Nephron (organoid): ENCODE measurements around the gene FBXW10.
A peak's percentile ranks its signal among the peaks of the same experiment; 100 is the strongest.
"Not testable (repeated sequence)": the region's sequence is repeated elsewhere in the genome, so short reads cannot be mapped to it uniquely, and the experiment has no call there.

ENCODE experiments used
- H3K27ac Mint-ChIP-seq, 3 experiments: 2 replicates each; pipeline ENCODE4 v1.8.0; 2020; ENCODE audit warnings: mixed read lengths in 3 of 3, mild to moderate bottlenecking in 2 of 3, moderate library complexity in 1 of 3
- H3K27me3 Mint-ChIP-seq: 2 replicates; pipeline ENCODE4 v1.8.0; 2021; ENCODE audit warnings: low read depth, mild to moderate bottlenecking, moderate library complexity, mixed read lengths
- H3K36me3 Mint-ChIP-seq: 2 replicates; pipeline ENCODE4 v1.8.0; 2020; ENCODE audit warnings: low read depth, mixed read lengths
- H3K4me1 Mint-ChIP-seq: 2 replicates; pipeline ENCODE4 v1.8.0; 2020; ENCODE audit warnings: mixed read lengths
- H3K4me3 Mint-ChIP-seq, 3 experiments: 2 replicates each; pipeline ENCODE4 v1.8.0; 2020; ENCODE audit warnings: mild to moderate bottlenecking in 3 of 3, mixed read lengths in 3 of 3, moderate library complexity in 2 of 3
- H3K9me3 Mint-ChIP-seq: 2 replicates; pipeline ENCODE4 v1.8.0; 2020; ENCODE audit warnings: mixed read lengths

FBXW10 gene

DNA sequence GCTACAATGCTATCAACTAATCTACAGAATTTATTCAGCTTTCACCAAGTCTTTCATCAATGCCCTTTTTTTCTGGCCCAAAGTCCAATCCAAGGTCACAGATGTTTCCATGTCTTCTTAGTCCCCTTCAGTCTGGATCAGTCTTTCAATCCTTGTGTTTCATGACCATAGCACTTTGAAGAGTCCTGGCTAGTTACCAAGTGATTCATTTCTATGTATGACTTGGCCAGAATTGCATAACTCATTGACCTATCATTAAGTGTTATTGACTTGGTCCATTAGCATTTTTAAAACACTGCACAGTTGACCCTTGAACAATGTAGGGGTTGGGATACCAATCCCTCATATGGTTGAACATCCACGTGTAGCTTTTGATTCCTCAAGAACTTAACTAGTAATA is 11.4 kb upstream of the FBXW10 start:
- not testable (repeated sequence) for H3K4me3 Mint-ChIP-seq, H3K4me1 Mint-ChIP-seq, H3K27me3 Mint-ChIP-seq, H3K27ac Mint-ChIP-seq, H3K36me3 Mint-ChIP-seq, H3K9me3 Mint-ChIP-seq

DNA sequence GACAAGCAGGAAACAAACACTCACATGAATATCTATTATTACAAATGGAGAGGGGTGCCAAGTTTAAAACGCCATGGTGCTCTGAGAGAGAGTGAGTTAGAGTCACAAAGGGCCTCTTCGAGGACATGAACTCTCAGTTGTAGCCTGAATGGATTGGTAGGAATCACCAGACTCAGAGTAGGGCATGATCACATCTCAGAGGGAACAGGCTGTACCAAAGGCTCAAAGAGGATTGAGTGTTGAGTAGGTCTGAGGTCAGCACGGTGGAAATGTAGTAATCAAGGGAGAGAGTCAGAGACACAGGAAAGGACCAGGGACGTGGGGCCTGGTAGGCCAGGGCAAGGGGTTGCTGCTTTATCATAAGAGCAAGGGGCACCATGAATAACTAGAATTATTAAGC is 10.5 kb upstream of the FBXW10 start:
- H3K27ac Mint-ChIP-seq: peak overlapping the region in 1 of 3 experiments; percentile 57
- H3K27me3 Mint-ChIP-seq, H3K9me3 Mint-ChIP-seq, H3K4me3 Mint-ChIP-seq, H3K4me1 Mint-ChIP-seq, H3K36me3 Mint-ChIP-seq: not testable (repeated sequence)

DNA sequence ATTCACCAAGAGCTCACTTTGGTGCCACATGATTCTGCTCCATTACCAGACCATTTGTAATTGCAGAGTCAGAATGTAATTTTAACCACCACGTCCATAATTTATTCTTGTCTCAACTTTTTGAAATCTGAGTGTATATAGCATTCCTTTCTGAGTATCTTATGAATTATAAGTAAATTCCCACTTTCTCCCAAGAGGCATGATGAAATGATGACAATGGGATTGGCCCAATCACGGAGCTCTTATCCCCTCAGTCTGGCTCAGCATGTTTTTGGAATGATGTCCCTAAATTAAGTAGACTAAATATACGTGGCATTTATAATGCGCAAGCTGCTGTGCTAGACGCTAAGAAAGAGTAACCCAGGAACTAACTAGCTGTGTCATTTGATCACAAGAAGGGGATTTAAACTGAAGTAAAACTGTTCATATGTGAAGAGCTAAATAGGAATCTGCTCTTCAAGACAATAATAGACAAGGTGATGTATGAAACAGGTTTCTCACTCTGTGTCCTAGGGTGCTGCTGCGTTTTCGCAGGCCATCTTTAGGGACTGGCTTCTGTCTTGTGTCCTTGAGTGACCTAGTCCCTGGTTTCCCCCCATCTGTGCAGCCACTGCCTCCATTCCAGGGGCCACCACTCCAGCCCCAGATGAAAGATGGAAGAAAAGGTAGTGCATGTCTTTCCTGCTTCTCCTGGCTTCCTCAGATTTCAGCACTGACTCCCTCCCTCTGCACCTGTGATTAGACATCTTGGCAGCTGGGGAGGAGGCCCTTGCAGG is 4.0 kb upstream of the FBXW10 start:
- not testable (repeated sequence) for H3K9me3 Mint-ChIP-seq, H3K36me3 Mint-ChIP-seq, H3K27ac Mint-ChIP-seq, H3K27me3 Mint-ChIP-seq, H3K4me3 Mint-ChIP-seq, H3K4me1 Mint-ChIP-seq

- H3K27ac Mint-ChIP-seq, H3K4me3 Mint-ChIP-seq, H3K9me3 Mint-ChIP-seq, H3K4me1 Mint-ChIP-seq, H3K36me3 Mint-ChIP-seq, H3K27me3 Mint-ChIP-seq: not testable (repeated sequence)
These were observed 2.6 kb upstream of the FBXW10 start for GRCh38 chr17:18741228-18741627.

DNA sequence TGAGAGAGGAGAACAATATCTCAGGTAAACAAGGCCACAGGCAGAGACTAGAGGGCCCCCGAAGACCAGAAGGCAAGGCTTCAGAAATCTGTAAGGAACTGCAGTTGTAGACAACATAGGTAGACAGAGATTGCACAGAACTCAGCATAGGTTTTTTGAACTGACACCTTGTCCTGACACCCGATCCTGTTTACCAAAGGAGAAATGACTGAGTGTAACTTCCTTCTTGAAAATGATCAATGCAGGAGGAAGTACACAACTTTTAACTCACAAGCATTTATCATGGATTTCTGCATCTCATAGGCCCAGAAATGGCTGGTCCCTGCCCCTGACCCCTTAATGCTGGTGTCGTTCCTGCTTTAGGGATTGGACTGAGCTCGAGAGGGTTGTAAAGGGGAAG is 872 bp downstream of the FBXW10 start:
- not testable (repeated sequence) for H3K36me3 Mint-ChIP-seq, H3K4me3 Mint-ChIP-seq, H3K27me3 Mint-ChIP-seq, H3K27ac Mint-ChIP-seq, H3K4me1 Mint-ChIP-seq, H3K9me3 Mint-ChIP-seq

DNA sequence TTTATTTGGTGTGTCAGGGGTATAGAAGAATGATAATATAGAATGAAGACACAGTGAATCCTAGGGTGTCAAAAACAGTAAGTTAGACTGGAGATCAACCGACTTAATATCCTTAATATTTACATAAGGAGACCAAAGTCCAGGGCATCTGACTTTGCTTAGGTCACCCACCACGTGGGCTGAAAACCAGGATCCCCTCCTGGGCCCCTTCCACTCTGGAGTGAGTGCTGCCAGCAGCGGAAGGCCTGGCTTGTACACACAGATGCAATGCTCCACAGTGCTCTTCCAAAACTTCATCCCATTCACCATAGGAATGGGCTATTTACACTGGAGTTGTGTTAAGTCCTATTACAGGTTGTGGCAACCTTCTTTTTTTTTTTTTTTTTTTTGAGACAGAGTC is 2.7 kb downstream of the FBXW10 start:
- not testable (repeated sequence) for H3K9me3 Mint-ChIP-seq, H3K4me3 Mint-ChIP-seq, H3K36me3 Mint-ChIP-seq, H3K27me3 Mint-ChIP-seq, H3K4me1 Mint-ChIP-seq
- H3K27ac Mint-ChIP-seq: peak overlapping the region in 2 of 3 experiments; percentile 3 to 69

DNA sequence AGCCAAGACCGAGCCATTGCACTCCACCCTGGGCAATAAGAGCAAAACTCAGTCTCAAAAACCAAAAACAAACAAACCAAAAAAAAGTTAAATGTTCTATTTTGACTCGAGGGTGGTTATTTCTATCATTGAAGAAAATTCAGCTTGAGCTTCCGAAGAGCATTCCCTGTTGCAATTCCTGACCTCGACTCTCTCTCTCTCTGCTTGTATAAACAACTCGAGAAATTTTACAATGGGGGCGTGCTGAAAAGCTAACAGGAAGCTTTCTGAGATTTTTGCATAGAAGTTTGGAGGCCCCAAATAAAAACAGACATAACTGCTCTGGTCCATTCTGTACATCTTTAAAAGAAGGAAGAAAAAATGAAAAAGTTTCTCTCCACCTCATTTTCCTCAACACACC is 3.6 kb downstream of the FBXW10 start:
- H3K9me3 Mint-ChIP-seq, H3K4me3 Mint-ChIP-seq, H3K36me3 Mint-ChIP-seq, H3K27me3 Mint-ChIP-seq, H3K4me1 Mint-ChIP-seq: not testable (repeated sequence)
- peak overlapping the region in 2 of 3 experiments; percentile 73 to 94 for H3K27ac Mint-ChIP-seq

DNA sequence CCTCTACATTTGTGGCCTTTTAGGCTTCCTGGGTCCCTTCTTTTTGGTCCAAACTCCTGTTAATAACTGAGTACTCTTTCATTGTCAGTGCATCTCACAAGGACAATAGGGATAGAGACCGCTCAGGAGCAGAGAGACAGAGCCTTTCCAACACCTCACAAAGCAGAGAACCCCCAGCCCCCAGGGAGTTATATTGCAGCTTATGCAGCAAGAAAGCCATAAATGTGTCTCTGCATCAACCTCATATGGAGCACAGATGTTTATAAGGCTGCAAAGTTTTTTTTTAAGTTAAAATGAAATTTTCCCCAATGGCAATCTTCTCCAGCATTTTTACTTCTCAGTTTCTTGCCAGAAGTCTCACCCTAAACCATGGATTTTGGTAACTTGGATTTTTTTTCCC is 6.4 kb downstream of the FBXW10 start:
- not testable (repeated sequence) for H3K27me3 Mint-ChIP-seq

DNA sequence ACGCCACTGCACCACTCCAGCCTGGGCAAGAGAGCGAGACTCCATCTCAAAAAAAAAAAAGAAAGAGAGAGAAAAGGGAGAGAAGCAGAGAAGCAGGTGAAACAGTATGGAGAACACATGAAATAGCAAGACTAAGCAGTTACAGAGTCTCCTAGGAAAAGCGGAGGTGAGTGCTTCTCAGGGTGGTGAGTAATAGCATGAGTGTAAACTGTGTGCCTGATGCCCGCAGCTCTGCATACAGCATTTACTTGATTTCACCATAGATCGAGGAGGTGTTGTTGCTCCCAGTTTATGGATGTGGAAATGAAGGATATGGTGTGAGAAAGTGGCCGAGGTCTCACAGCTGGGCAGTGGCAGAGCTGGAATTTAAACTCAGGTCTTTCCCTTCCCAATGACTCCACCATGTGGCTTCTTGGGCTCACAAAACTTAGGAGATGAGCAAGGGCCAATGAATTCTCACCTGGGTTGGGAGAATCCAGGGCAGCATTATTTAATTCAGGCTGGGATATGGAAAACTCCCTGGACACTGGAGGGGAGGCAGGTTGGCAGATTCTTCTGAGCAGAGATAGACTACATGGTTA is 10.1 kb downstream of the FBXW10 start:
- H3K36me3 Mint-ChIP-seq, H3K4me3 Mint-ChIP-seq, H3K27me3 Mint-ChIP-seq, H3K9me3 Mint-ChIP-seq, H3K4me1 Mint-ChIP-seq: not testable (repeated sequence)
- H3K27ac Mint-ChIP-seq: peak overlapping the region in 1 of 3 experiments; percentile 41

More for the DNA sequence above, 6.4 kb downstream of the FBXW10 start:
- H3K9me3 Mint-ChIP-seq, H3K4me1 Mint-ChIP-seq, H3K36me3 Mint-ChIP-seq, H3K4me3 Mint-ChIP-seq: not testable (repeated sequence)
- peak overlapping the region in 2 of 3 experiments; percentile 71 to 92 for H3K27ac Mint-ChIP-seq

GRCh38 chr17:18755969-18756368 is 12.1 kb downstream of the FBXW10 start:
- not testable (repeated sequence) for H3K4me1 Mint-ChIP-seq, H3K27ac Mint-ChIP-seq, H3K4me3 Mint-ChIP-seq, H3K36me3 Mint-ChIP-seq, H3K27me3 Mint-ChIP-seq, H3K9me3 Mint-ChIP-seq

- H3K27ac Mint-ChIP-seq, H3K27me3 Mint-ChIP-seq, H3K9me3 Mint-ChIP-seq, H3K4me1 Mint-ChIP-seq, H3K4me3 Mint-ChIP-seq, H3K36me3 Mint-ChIP-seq: not testable (repeated sequence)
These were observed 13.7 kb downstream of the FBXW10 start for GRCh38 chr17:18757368-18758044.

- H3K27ac Mint-ChIP-seq, H3K36me3 Mint-ChIP-seq: not testable (repeated sequence)
These were observed 14.5 kb downstream of the FBXW10 start for GRCh38 chr17:18758344-18758743.

GRCh38 chr17:18760221-18760620 is 16.4 kb downstream of the FBXW10 start:
- H3K27me3 Mint-ChIP-seq: not testable (repeated sequence)

More at GRCh38 chr17:18758344-18758743, 14.5 kb downstream of the FBXW10 start:
- H3K4me3 Mint-ChIP-seq, H3K27me3 Mint-ChIP-seq, H3K9me3 Mint-ChIP-seq, H3K4me1 Mint-ChIP-seq: not testable (repeated sequence)

DNA sequence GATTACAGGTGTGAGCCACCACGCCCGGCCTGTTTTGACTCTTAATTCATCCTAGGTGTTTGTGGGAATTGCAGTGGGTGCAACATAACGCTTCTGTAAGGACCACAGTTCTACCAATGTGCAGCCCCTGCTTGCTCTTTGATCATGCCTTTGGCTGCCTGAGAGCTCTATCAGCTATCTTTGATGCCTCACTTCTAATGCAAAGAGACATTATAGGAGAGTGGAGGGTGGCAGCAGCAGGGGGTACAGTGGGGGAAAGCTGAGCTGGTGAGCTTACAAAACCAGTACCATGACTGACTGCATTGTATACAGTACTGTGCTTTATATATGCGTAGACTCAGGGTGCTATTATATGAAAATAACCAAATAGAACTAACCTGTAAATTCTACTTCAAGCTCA is 26.7 kb downstream of the FBXW10 start:
- H3K4me1 Mint-ChIP-seq: peaks cover 24% of the 10 kb centered on the region
- not testable (repeated sequence) for H3K36me3 Mint-ChIP-seq, H3K9me3 Mint-ChIP-seq, H3K4me3 Mint-ChIP-seq, H3K27me3 Mint-ChIP-seq
- H3K27ac Mint-ChIP-seq: peak overlapping the region; percentile 96 to 99 (median 96)

More at GRCh38 chr17:18760221-18760620, 16.4 kb downstream of the FBXW10 start:
- H3K9me3 Mint-ChIP-seq, H3K36me3 Mint-ChIP-seq, H3K4me3 Mint-ChIP-seq, H3K27ac Mint-ChIP-seq, H3K4me1 Mint-ChIP-seq: not testable (repeated sequence)

GRCh38 chr17:18771066-18771465 is 27.2 kb downstream of the FBXW10 start:
- Mint-ChIP-seq H3K4me3 (peak overlapping the region; percentile 5 to 8 (median 8)), H3K27ac (peak overlapping the region; percentile 96 to 99 (median 96)), H3K4me1 (peaks cover 24% of the 10 kb centered on the region)
- not testable (repeated sequence) for H3K36me3 Mint-ChIP-seq, H3K9me3 Mint-ChIP-seq, H3K27me3 Mint-ChIP-seq
